ENCODE results near the gene IQCC.

GRCh38 chr1:32257227-32257508 lies 51.7 kb downstream of the IQCC start:
- no peak for TF ChIP-seq POLR2A (IDR thresholded peaks at IDR 0.05)
- TF ChIP-seq CTCF (IDR thresholded peaks at IDR 0.05), result no peak
- TF ChIP-seq EP300 (IDR thresholded peaks at IDR 0.05; ENCODE audit: low read depth), result no peak
- no peak for TF ChIP-seq POLR2AphosphoS5 (IDR thresholded peaks at IDR 0.05)
